ENCODE results near the gene SLC16A11. TPM values are rescaled to one million over a fixed set of nuclear protein-coding genes. Genes with fewer than 3 reads are reported as not detected.
"Not testable (repeated sequence)": the region's sequence is repeated elsewhere in the genome, so short reads cannot be mapped to it uniquely, and the experiment has no call there.

The SLC16A11 gene
- total and polyA plus RNA-seq, 2 of the 4 experiments (the other 2 are of a cell fraction): not detected

DNA sequence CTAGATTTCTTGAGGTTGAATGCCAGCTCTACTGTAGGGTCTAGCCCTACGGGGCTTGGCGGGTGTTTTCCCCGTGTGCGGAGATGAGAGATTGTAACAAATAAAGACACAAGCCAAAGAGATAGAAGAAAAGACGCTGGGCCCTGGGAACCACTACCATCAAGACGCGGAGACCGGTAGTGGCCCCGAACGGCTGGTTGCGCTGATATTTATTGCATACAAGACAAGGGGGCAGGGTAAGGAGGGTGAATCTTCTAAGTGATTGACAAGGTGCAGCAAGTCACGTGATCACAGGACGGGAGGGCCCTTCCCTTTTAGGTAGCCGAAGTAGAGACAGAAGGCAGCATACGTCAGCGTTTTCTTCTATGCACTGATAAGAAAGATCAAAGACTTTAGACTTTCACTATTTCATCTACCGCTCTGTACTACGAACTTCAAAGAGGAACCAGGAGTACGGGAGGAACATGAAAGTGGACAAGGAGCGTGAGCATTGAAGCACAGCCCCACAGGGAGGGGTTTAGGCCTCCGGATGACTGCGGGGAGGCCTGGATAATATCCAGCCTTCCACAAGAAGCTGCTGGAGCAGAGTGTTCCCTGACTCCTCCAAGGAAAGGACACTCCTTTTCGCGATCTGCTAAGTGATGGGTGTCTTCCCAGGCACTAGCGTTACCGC, 3.0 kb upstream of the SLC16A11 start:
- Histone ChIP-seq H2AFZ (replicated peaks; ENCODE audit: low read length, poor library complexity) (peak overlapping the region; percentile 77), H3K27me3 (ENCODE audit: control insufficient read depth, insufficient read depth, low read length) (peaks cover 31% of the 10 kb centered on the region), H3K4me2 (ENCODE audit: low read depth, low read length) (peak overlapping the region; percentile 18)
- H3K14ac ChIP-seq (replicated peaks; ENCODE audit: low read depth, low read length); H3K36me3 ChIP-seq (ENCODE audit: control insufficient read depth, insufficient read depth, low read length); H4K5ac ChIP-seq (ENCODE audit: low read depth, low read length); H2BK5ac ChIP-seq (ENCODE audit: low read depth, low read length, poor library complexity, severe bottlenecking); DNase-seq; H4K20me1 ChIP-seq (ENCODE audit: insufficient read depth, low read length); H3K79me1 ChIP-seq (ENCODE audit: low read depth in 1 of 2, low read length in 2 of 2); H4K91ac ChIP-seq (ENCODE audit: insufficient read depth, low read depth, low read length); H3K9me1 ChIP-seq (ENCODE audit: insufficient read depth, low read length); BruUV-seq (replicated peaks); H2AK9ac ChIP-seq (replicated peaks; ENCODE audit: low read depth, low read length, poor library complexity); H3K4me3 ChIP-seq (ENCODE audit: insufficient read depth, low read depth, low read length); dilution Hi-C loops (cut with HindIII; ENCODE audit: low sequenced_read_pairs, unreplicated experiment); H2AK5ac ChIP-seq (ENCODE audit: low read depth, low read length); H3K4me1 ChIP-seq (ENCODE audit: control insufficient read depth, insufficient read depth, low read length); H3K9me3 ChIP-seq (ENCODE audit: control insufficient read depth, insufficient read depth, low read length); H3K56ac ChIP-seq (ENCODE audit: extremely low read depth, insufficient read depth, low read length); H3K27ac ChIP-seq (ENCODE audit: insufficient read depth, low read length); H4K8ac ChIP-seq (ENCODE audit: low read depth in 2 of 2, low read length in 2 of 2); H2BK20ac ChIP-seq (ENCODE audit: low read depth, low read length); H3K23ac ChIP-seq (ENCODE audit: low read depth, low read length); ATAC-seq (ENCODE audit: low read depth); H2BK15ac ChIP-seq (ENCODE audit: low read depth, low read length); POLR2A ChIA-PET (ENCODE audit: unreplicated experiment); H2BK120ac ChIP-seq (ENCODE audit: low read depth, low read length); H3K9ac ChIP-seq (ENCODE audit: low read depth, low read length); H3K18ac ChIP-seq (ENCODE audit: low read depth, low read length); H3K4ac ChIP-seq (ENCODE audit: low read depth, low read length): not testable (repeated sequence)
- in situ Hi-C loops (cut with MboI; ENCODE audit: low sequenced_read_pairs): loop anchor here (10.0 kb wide), 1 partner anchor 258 kb away; the partner anchor contains the start of gene EIF5A
- 10% methylated on average over 2 of the region's 26 CpGs; no CpG with 5 or more reads in 1 of the 2 experiments for WGBS, 2 experiments (ENCODE audit: extremely low coverage in 2 of 2, insufficient read length in 1 of 2)
- CTCF ChIA-PET: interaction anchor here (1.0 to 2.6 kb wide), 7 partner anchors 32 to 249 kb away, joined by 4 to 21 read pairs (median 6); no protein-coding TSS in a partner anchor
- TF ChIP-seq, protein P1, sequence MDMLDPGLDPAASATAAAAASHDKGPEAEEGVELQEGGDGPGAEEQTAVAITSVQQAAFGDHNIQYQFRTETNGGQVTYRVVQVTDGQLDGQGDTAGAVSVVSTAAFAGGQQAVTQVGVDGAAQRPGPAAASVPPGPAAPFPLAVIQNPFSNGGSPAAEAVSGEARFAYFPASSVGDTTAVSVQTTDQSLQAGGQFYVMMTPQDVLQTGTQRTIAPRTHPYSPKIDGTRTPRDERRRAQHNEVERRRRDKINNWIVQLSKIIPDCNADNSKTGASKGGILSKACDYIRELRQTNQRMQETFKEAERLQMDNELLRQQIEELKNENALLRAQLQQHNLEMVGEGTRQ (IDR thresholded peaks at IDR 0.05; ENCODE audit: low read depth, low read length): peak; percentile 40; the same call in 1 of the 2 replicates
- peak; percentile 58 for TF ChIP-seq MAFK (IDR thresholded peaks at IDR 0.05; ENCODE audit: low read depth, low read length)
- intact Hi-C loops (cut with micrococcal nuclease): loop anchor here (1.0 to 10.0 kb wide), 2 partner anchors 89 to 518 kb away; partner anchors contain the start of gene SENP3

All from IMR-90 (cell line).